Measurements from ENCODE around the gene RAB9B.
A peak's percentile ranks its signal among the peaks of the same experiment; 100 is the strongest.
"Not testable (repeated sequence)": the region's sequence is repeated elsewhere in the genome, so short reads cannot be mapped to it uniquely, and the experiment has no call there.

The RAB9B gene

DNA sequence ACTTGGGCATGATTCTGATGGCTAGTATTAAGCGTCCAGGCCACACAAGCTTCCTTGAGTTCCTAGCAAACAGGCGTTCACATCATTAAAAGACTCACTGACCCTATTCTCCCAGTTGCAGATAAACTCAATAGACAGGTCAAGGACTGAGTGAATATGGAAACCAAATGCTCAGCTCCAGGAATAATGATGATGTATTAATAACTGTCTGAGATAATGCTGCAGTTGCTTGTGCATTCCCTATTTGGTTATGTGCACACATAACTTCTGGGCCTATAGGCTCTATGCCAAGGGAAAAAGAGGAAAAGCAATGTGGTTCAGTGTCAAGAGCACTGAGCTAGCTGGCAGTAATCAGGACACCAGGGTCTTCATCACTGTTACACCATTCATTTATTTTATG lies 3.5 kb downstream of the RAB9B start:
- peaks cover 3 to 9% of the 10 kb centered on the region in 2 donors for H3K4me1 Mint-ChIP-seq
- no peak for DNase-seq
- H3K27me3 Mint-ChIP-seq: peaks cover 5 to 15% of the 10 kb centered on the region in 2 donors
- no peak overlapping the region for H3K4me3 Mint-ChIP-seq
- H3K36me3 Mint-ChIP-seq: no peaks in the 10 kb centered on the region
- no peak for ATAC-seq (replicated peaks)
- no peak overlapping the region for H3K27ac Mint-ChIP-seq
- H3K9me3 Mint-ChIP-seq: no peaks in the 10 kb centered on the region

DNA sequence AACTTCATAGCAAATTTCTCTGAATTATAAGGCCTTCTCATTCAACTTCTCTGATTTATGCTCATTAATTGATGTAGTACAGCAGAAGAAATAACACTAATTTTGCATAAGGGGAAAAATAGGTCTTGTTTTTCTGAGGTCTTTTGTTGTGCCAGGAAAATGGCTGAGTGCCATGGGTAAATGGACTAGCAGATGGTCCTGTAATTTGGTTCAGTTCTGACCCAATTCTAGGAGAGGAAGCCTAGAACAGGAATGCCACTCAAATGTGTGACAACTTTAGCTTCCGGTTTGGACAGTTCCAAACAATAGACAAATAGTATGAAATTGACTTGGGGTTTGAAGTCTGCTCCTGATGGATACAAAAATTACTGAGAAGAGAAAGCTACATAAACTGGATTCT lies 6.2 kb downstream of the RAB9B start:
- Mint-ChIP-seq H3K4me1 (peaks cover 0 to 4% of the 10 kb centered on the region in 2 donors), H3K27me3 (peaks cover 3 to 4% of the 10 kb centered on the region in 2 donors), H3K9me3 (no peaks in the 10 kb centered on the region), H3K36me3 (no peaks in the 10 kb centered on the region), H3K27ac (no peak overlapping the region), H3K4me3 (no peak overlapping the region)
- ATAC-seq (replicated peaks) (no peak), DNase-seq (no peak)

DNA sequence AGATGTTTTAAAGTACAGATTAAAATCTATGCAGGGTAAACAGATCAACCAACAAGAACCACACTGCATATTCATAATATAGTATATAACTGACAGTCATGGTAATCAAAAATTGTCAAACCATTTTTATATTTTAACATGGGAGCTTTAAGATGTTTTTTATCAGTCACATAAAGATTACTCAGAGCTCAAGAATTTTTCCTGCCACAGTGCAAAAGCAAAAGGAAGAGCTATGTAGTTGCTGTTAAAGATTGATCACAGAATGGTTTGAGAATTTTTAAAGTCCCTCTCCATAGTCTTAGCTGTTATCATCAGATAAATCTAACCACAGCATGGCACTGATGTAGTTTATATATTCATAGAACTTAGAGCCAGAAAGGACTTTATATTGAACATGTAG lies 8.5 kb downstream of the RAB9B start:
- H3K4me1 Mint-ChIP-seq: no peaks in the 10 kb centered on the region
- no peaks in the 10 kb centered on the region for H3K9me3 Mint-ChIP-seq
- H3K36me3 Mint-ChIP-seq: no peaks in the 10 kb centered on the region
- no peak overlapping the region for H3K27ac Mint-ChIP-seq
- no peak for ATAC-seq (replicated peaks)
- no peak overlapping the region for H3K4me3 Mint-ChIP-seq
- DNase-seq: no peak
- no peaks in the 10 kb centered on the region for H3K27me3 Mint-ChIP-seq

DNA sequence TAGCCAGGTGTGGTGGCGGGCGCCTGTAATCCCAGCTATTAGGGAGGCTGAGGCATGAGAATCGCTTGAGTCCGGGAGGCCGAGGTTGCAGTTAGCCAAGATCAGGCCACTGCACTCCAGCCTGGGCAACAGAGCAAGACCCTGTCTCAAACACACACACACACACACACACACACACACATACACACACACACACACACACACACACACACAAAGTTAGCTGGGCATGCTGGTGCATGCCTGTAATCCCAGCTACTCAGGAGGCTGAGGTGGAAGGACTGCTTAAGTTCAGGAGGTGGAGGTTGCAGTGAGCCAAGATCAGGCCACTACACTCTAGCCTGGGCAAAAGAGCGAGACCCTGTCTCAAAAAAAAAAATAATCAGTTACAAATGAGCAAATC lies 11.3 kb downstream of the RAB9B start:
- H3K27me3 Mint-ChIP-seq; DNase-seq; ATAC-seq (replicated peaks); H3K9me3 Mint-ChIP-seq; H3K27ac Mint-ChIP-seq; H3K36me3 Mint-ChIP-seq; H3K4me1 Mint-ChIP-seq; H3K4me3 Mint-ChIP-seq: not testable (repeated sequence)

DNA sequence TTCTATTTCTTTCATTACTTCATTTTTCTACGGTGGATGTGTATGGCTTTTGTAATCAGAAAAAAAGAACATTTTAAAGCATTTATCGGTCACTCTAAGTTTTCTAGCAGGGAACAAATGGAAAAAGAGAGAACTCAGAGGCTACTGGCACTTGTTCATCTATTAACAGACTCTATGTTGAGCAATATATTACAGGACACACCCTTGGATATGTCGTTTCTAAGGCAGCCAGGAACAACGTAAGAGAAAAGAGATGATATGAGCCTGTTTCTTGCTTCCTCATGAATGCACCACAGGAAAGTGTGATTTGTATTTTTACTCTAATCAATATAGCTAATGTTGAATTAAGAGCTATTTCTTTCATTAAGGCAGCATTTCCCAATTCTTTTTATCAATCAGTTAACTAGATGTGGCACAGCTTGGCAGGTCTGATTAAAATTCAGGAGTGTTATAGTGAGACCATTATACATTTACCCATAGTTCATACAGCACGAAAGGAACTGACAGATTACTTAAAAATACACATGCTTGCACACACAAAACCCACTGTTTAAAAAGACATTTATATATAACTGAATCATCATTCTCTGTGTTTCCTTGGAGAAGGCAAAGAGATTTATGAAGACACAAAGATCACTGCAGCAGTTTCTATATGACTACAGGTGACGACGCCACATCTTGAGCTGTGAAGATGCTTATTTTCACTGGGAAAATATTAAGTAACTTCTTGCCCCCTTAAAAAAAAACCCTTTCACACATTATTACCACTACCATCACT lies 13.0 kb downstream of the RAB9B start:
- Mint-ChIP-seq H3K27me3 (peaks cover 0 to 8% of the 10 kb centered on the region in 2 donors), H3K9me3 (no peaks in the 10 kb centered on the region), H3K4me3 (no peak overlapping the region), H3K27ac (no peak overlapping the region), H3K4me1 (no peaks in the 10 kb centered on the region), H3K36me3 (no peaks in the 10 kb centered on the region)
- DNase-seq: no peak
- ATAC-seq (replicated peaks): no peak

DNA sequence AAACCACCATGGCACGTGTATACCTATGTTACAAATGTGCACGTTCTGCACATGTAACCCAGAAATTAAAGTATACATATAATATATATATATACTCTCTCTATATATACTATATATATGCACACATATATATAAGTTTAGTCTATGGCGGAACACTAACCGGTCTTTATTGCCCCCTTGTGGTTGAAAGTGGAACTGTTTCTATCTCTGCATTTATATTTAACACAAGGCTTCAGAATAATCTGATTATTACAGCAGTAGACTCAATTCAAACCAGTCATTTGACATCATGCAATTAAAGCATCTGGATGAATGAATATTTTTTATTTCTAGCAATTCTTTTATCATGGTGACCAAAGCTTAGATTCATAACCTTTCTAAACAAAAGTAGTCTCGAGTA lies 14.6 kb downstream of the RAB9B start:
- no peak overlapping the region for H3K4me3 Mint-ChIP-seq
- H3K9me3 Mint-ChIP-seq: no peaks in the 10 kb centered on the region
- ATAC-seq (replicated peaks) (peak; percentile 33 to 62), DNase-seq (no peak)
- H3K36me3 Mint-ChIP-seq: no peaks in the 10 kb centered on the region
- no peaks in the 10 kb centered on the region for H3K4me1 Mint-ChIP-seq
- H3K27ac Mint-ChIP-seq: no peak overlapping the region
- peaks cover 6 to 8% of the 10 kb centered on the region in 2 donors for H3K27me3 Mint-ChIP-seq

DNA sequence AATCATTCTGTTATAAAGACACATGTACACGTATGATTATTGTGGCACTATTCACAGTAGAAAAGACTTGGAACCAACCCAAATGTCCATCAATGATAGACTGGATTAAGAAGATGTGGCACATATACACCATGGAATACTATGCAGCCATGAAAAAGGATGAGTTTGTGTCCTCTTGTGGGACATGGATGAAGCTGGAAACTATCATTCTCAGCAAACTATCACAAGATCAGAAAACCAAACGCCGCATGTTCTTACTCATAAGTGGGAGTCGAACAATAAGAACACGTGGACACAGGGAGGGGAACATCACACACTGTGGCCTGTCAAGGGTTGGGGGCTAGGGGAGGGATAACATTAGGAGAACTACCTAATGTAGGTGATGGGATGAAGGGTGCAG lies 15.0 kb downstream of the RAB9B start:
- not testable (repeated sequence) for H3K9me3 Mint-ChIP-seq; H3K4me3 Mint-ChIP-seq; DNase-seq; H3K36me3 Mint-ChIP-seq; ATAC-seq (replicated peaks); H3K27ac Mint-ChIP-seq; H3K27me3 Mint-ChIP-seq; H3K4me1 Mint-ChIP-seq

DNA sequence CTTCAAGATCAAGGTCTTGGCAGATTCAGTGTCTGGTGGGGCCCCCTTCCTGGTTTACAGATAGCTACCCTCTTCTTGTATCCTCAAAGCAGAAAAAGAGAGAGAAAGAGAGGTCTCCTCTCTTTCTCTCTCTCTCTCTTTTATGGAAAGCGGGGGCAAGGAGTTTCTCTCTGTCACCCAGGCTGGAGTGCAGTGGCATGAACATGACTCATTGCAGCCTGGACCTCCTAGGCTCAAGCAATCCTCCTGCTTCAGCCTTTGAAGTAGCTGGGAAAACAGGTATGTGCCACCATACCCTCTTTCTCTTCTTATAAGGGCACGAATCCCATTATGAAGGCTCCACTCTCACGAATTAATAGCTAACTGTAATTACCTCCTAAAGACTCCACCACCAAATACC lies 20.2 kb downstream of the RAB9B start:
- Mint-ChIP-seq H3K4me3 (no peak overlapping the region), H3K27ac (no peak overlapping the region), H3K4me1 (no peaks in the 10 kb centered on the region), H3K27me3 (peaks cover 8 to 14% of the 10 kb centered on the region in 2 donors), H3K36me3 (no peaks in the 10 kb centered on the region), H3K9me3 (no peaks in the 10 kb centered on the region)
- ATAC-seq (replicated peaks) (no peak), DNase-seq (no peak)

DNA sequence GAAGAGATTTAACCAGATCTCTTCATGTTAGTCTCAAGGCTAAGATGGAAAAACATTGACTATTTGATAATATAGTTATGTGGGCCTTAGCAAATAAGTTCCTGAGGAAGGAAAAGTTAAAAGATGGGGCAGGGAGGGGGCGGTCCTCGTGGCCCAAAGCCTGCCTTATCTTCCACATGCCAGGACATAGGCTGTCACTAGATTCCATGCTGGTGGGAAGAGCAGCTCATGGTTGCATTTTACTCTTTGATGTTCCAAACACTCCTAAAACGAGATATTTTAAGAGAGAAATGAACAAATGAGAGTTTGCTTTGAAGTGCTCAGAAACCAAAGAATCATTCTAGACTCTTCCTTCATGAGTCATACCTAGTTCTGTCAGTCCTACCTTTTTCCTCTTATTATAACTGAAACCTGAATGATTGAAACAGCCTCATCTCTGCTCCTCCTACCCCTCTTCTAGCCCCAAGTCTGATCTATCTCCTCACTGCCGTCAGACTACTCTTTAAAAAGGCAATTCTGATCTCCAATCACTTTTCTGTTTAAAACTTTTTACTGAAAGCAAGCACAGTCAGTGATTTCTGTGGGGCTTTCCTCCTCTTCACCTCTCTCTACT lies 25.1 kb downstream of the RAB9B start:
- no peak for ATAC-seq (replicated peaks)
- H3K27me3 Mint-ChIP-seq: peaks cover 0 to 12% of the 10 kb centered on the region in 2 donors
- no peaks in the 10 kb centered on the region for H3K36me3 Mint-ChIP-seq

DNA sequence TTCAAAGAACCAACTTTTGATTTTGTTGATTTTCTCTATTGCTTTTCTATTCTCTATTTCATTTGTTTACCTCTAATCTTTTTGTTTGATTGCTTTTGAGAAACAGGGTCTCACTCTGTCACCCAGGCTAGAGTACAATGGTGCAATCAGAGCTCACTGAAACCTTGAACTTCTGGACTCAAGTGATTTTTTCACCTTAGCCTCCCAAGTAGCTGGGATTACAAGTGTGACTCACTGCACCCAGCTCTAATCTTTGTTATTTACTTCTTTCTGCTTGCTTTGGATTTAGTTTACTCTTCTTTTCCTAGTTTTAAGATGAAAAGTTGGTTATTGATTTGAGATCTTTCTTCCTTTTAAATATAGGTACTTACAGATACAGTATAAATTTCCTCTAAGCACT lies 26.2 kb downstream of the RAB9B start:
- H3K36me3 Mint-ChIP-seq: no peaks in the 10 kb centered on the region
- no peak for DNase-seq
- no peak overlapping the region for H3K4me3 Mint-ChIP-seq
- H3K27me3 Mint-ChIP-seq: peaks cover 0 to 12% of the 10 kb centered on the region in 2 donors
- H3K4me1 Mint-ChIP-seq: no peaks in the 10 kb centered on the region
- no peak for ATAC-seq (replicated peaks)
- no peaks in the 10 kb centered on the region for H3K9me3 Mint-ChIP-seq
- H3K27ac Mint-ChIP-seq: no peak overlapping the region

More for the DNA sequence above, 25.1 kb downstream of the RAB9B start:
- H3K4me1 Mint-ChIP-seq: no peaks in the 10 kb centered on the region
- no peak overlapping the region for H3K27ac Mint-ChIP-seq
- H3K4me3 Mint-ChIP-seq: no peak overlapping the region
- no peaks in the 10 kb centered on the region for H3K9me3 Mint-ChIP-seq
- no peak for DNase-seq

DNA sequence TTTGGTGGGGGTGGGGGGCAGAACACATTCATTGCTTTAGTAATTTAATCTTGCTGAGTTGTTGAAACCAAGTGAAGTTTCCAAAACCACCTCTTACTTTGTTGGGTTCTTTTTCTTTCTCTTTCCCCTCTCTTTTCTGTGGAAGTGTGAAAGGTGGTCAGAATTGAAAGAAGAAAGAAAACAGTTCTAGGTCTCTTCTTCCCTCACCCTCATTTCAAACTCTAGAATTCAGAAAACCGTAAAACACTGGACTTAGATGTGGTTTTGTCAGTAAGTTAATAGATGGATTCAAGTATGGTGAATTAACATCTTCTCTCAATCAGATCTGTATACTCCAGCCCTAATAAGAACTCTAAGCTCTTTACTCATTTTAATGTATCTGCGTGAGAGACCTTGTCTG lies 31.7 kb downstream of the RAB9B start:
- no peaks in the 10 kb centered on the region for H3K9me3 Mint-ChIP-seq
- peaks cover 0 to 2% of the 10 kb centered on the region in 2 donors for H3K27me3 Mint-ChIP-seq
- no peaks in the 10 kb centered on the region for H3K36me3 Mint-ChIP-seq
- H3K4me3 Mint-ChIP-seq: no peak overlapping the region
- ATAC-seq (replicated peaks) (no peak), DNase-seq (no peak)
- H3K4me1 Mint-ChIP-seq: no peaks in the 10 kb centered on the region
- H3K27ac Mint-ChIP-seq: no peak overlapping the region

DNA sequence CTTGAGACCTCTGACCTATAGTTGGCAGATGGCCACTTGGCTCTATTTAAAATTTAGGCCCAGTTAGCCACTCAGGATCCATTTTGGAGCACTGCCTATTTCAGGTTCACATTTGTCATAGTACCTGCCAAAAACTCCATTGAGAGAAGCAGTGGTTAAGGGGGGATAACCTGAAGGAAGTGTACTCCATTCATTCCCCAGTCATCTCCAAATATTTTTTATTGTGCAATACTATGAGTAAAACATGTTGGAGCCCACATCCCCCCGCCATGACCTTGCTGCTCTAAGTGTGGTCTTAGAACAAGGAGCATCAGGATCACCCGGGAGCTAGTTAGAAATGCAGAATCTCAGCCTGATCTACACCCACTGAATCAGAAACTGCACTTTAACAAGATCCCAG lies 34.4 kb downstream of the RAB9B start:
- no peaks in the 10 kb centered on the region for H3K9me3 Mint-ChIP-seq
- no peak for DNase-seq
- H3K4me3 Mint-ChIP-seq: no peak overlapping the region
- no peak for ATAC-seq (replicated peaks)
- no peaks in the 10 kb centered on the region for H3K27me3 Mint-ChIP-seq
- no peak overlapping the region for H3K27ac Mint-ChIP-seq
- no peaks in the 10 kb centered on the region for H3K4me1 Mint-ChIP-seq
- H3K36me3 Mint-ChIP-seq: no peaks in the 10 kb centered on the region

DNA sequence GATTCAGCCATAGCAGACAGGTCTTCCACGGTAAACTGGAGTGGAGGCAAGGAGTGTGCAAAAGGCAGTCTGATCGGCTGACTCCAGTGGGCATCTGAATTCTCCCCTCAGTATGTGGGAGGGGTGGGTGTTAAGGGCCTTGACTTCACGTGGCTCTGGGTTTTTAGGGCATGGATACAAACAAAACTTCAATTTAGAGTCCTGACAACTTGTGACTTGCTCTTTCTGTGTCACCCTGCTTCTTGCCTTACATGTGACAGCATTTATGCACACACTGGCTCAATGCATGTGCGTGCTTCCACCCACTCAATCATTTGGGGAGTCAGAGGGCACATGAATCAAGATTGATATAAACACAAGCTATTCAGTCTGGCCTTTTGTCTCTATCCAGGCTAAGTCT lies 37.9 kb downstream of the RAB9B start:
- Mint-ChIP-seq H3K36me3 (no peaks in the 10 kb centered on the region), H3K27ac (no peak overlapping the region), H3K27me3 (no peaks in the 10 kb centered on the region), H3K9me3 (no peaks in the 10 kb centered on the region), H3K4me3 (no peak overlapping the region), H3K4me1 (peaks cover 6 to 9% of the 10 kb centered on the region in 2 donors)
- DNase-seq (no peak), ATAC-seq (replicated peaks) (no peak)

DNA sequence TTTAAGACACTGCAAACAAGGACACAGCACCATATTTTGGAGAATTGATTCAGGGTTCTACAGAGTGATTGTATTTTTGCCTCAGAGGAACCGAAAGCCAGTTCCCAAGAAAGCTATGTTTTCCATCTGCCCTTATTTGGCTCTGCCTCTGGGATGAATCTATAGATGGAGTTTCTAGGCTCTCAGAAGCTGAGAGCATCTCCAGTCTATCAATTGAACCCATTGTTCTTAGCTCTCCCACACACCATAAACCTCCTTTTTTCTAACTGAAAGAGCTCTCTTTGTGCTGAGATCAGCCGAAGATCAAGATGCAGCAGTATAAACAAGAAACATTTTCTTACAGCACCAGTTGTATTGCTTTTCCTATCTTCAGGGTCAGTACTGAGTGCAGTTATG lies 38.5 kb downstream of the RAB9B start:
- H3K4me3 Mint-ChIP-seq: no peak overlapping the region
- no peaks in the 10 kb centered on the region for H3K9me3 Mint-ChIP-seq
- no peak overlapping the region for H3K27ac Mint-ChIP-seq
- H3K27me3 Mint-ChIP-seq: no peaks in the 10 kb centered on the region
- no peak for ATAC-seq (replicated peaks)
- no peak for DNase-seq
- no peaks in the 10 kb centered on the region for H3K36me3 Mint-ChIP-seq
- H3K4me1 Mint-ChIP-seq: peaks cover 10 to 15% of the 10 kb centered on the region in 2 donors

DNA sequence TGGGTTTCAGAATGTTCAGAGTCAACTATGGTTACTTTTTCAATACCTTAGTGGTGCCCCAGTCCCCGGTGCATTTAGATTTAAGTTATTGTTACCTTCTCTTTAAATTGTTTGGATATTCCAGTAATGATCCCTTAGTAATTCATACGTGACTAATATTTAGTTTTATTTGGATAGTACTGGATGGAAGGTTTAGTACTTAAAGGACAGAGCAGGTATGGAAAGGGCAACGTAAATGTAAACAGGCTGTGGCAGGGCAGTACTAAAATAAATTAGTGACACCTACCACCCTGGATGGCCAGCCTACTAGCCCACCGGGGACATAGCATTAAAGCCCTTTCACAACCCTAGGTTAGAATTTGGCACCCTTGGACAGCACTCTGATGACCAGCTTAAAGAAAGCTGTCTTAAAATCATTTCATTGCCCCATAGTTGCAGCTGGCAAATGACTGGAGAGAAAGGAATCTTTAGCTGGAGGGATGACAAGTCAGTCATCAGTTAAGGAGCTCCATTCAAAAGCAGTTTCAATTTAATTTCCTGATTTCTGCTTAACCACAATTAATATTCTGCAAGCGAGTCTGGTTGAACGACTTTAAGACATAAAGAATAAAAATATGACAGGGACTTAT lies 39.0 kb downstream of the RAB9B start:
- H3K27ac Mint-ChIP-seq: no peak overlapping the region
- no peak for DNase-seq
- peaks cover 11 to 19% of the 10 kb centered on the region in 2 donors for H3K4me1 Mint-ChIP-seq
- H3K36me3 Mint-ChIP-seq: no peaks in the 10 kb centered on the region
- H3K9me3 Mint-ChIP-seq: no peaks in the 10 kb centered on the region
- no peaks in the 10 kb centered on the region for H3K27me3 Mint-ChIP-seq
- ATAC-seq (replicated peaks): no peak
- no peak overlapping the region for H3K4me3 Mint-ChIP-seq

Data from stimulated activated naive B cell treated with anti-CD40 and anti-IgM and Interleukin-4, amounts not matched to agents 10 μg/mL and 1 μg/mL and 100 μg/mL, for 72 hours (primary cell).